NCI-H2107 (cell line): ENCODE measurements around the gene LCLAT1.
"Not testable (repeated sequence)": the region's sequence is repeated elsewhere in the genome, so short reads cannot be mapped to it uniquely, and the experiment has no call there.

Experiments used
- DNase-seq: peaks from one replicate; lab custom pipeline; 2025; lab: John Stamatoyannopoulos, UW

LCLAT1 gene

GRCh38 chr2:30454571-30454970 lies 7.5 kb downstream of the LCLAT1 start:
- DNase-seq = no peak

GRCh38 chr2:30455114-30455738 lies 8.2 kb downstream of the LCLAT1 start:
- no peak for DNase-seq

- DNase-seq = no peak
These were observed 9.1 kb downstream of the LCLAT1 start for GRCh38 chr2:30456106-30456505.

GRCh38 chr2:30456579-30456978 lies 9.5 kb downstream of the LCLAT1 start:
- DNase-seq = no peak

- DNase-seq = no peak
These were observed 10.2 kb downstream of the LCLAT1 start for GRCh38 chr2:30457296-30457695.

- DNase-seq = no peak
These were observed 12.1 kb downstream of the LCLAT1 start for GRCh38 chr2:30459140-30459539.

GRCh38 chr2:30462131-30462857 lies 15.2 kb downstream of the LCLAT1 start:
- no peak for DNase-seq

GRCh38 chr2:30463535-30463934 lies 16.5 kb downstream of the LCLAT1 start:
- DNase-seq = no peak

- DNase-seq = no peak
These were observed 17.6 kb downstream of the LCLAT1 start for GRCh38 chr2:30464544-30465170.

- no peak for DNase-seq
These were observed 18.1 kb downstream of the LCLAT1 start for GRCh38 chr2:30465171-30465545.

GRCh38 chr2:30466216-30466615 lies 19.2 kb downstream of the LCLAT1 start:
- no peak for DNase-seq

- not testable (repeated sequence) for DNase-seq
These were observed 20.2 kb downstream of the LCLAT1 start for GRCh38 chr2:30467062-30467826.

- no peak for DNase-seq
These were observed 23.4 kb downstream of the LCLAT1 start for GRCh38 chr2:30470426-30470825.

- DNase-seq = no peak
These were observed 25.3 kb downstream of the LCLAT1 start for GRCh38 chr2:30472326-30472725.

- DNase-seq = no peak
These were observed 28.5 kb downstream of the LCLAT1 start for GRCh38 chr2:30475542-30475941.

- no peak for DNase-seq
These were observed 29.6 kb downstream of the LCLAT1 start for GRCh38 chr2:30476636-30477035.

- DNase-seq = no peak
These were observed 33.8 kb downstream of the LCLAT1 start for GRCh38 chr2:30480703-30481322.

GRCh38 chr2:30481323-30481800 lies 34.3 kb downstream of the LCLAT1 start:
- DNase-seq = no peak

- DNase-seq = no peak
These were observed 35.0 kb downstream of the LCLAT1 start for GRCh38 chr2:30482011-30482410.

- no peak for DNase-seq
These were observed 37.1 kb downstream of the LCLAT1 start for GRCh38 chr2:30484145-30484544.

GRCh38 chr2:30484995-30485394 lies 37.9 kb downstream of the LCLAT1 start:
- DNase-seq = no peak

GRCh38 chr2:30486655-30487054 lies 39.6 kb downstream of the LCLAT1 start:
- no peak for DNase-seq
